Parathyroid adenoma (tissue), 2 donors: Measurements from ENCODE around the gene CD300C.

Source experiments
- H2AFZ ChIP-seq: fragments of 300-600 bp; sonication (generic); one replicate; pipeline ENCODE4 v1.7.0; 2017; ENCODE audit warnings: antibody characterized with exemption, mild to moderate bottlenecking
- H3K27ac ChIP-seq: fragments of 300-600 bp; sonication (generic); one replicate; pipeline ENCODE4 v1.7.0; 2017
- H3K27me3 ChIP-seq: fragments of 300-600 bp; sonication (generic); one replicate; pipeline ENCODE4 v1.7.0; 2017; ENCODE audit warnings: low read length; ENCODE audit not compliant: control insufficient read depth, insufficient read depth
- H3K36me3 ChIP-seq: fragments of 300-600 bp; sonication (generic); one replicate; pipeline ENCODE4 v1.7.0; 2017; ENCODE audit warnings: low read length; ENCODE audit not compliant: control insufficient read depth, insufficient read depth
- H3K4me1 ChIP-seq: fragments of 300-600 bp; sonication (generic); one replicate; pipeline ENCODE4 v1.7.0; 2017; ENCODE audit warnings: control low read depth
- H3K4me2 ChIP-seq: fragments of 300-600 bp; sonication (generic); one replicate; pipeline ENCODE4 v1.7.0; 2017; ENCODE audit warnings: low read length
- H3K4me3 ChIP-seq: fragments of 300-600 bp; sonication (generic); one replicate; pipeline ENCODE4 v1.7.0; 2017; ENCODE audit warnings: low read depth, low read length
- H3K79me2 ChIP-seq: fragments of 300-600 bp; sonication (generic); one replicate; pipeline ENCODE4 v1.7.0; 2017; ENCODE audit warnings: control low read depth
- H3K9ac ChIP-seq: fragments of 300-600 bp; sonication (generic); one replicate; pipeline ENCODE4 v1.7.0; 2017; ENCODE audit warnings: mild to moderate bottlenecking
- H3K9me3 ChIP-seq: fragments of 300-600 bp; sonication (generic); one replicate; pipeline ENCODE4 v1.7.0; 2017; ENCODE audit warnings: low read length; ENCODE audit not compliant: control insufficient read depth
- CTCF ChIP-seq: fragments of 300-600 bp; sonication (generic); IDR thresholded peaks from one replicate; pipeline ENCODE4 v1.7.0; 2017; ENCODE audit warnings: antibody characterized with exemption, mild to moderate bottlenecking
- donor health status: primary hyperparathyroidism.

The CD300C gene

DNA sequence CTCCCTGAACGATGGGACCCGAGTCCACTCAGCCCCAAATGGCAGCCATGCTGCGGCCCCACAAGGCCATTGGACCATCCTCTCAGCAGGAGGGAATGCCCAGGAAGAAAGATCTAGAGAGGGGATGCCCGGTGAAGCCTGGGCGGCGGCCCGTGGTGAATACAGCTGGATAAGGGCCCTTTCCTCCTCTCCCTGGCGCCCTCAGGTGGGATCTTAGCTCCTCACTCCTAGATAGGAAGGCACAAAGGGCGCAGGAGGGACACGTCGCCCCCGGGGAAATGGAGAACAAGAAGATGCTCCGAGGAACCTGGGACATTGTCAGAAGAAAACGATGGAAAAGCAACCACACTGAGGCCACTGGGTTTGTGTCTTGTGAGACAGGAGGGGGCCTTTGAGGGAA is 2.5 kb downstream of the CD300C start:
- no peak overlapping the region for H3K27ac ChIP-seq
- no peaks in the 10 kb centered on the region for H3K27me3 ChIP-seq
- H3K79me2 ChIP-seq: no peaks in the 10 kb centered on the region
- no peaks in the 10 kb centered on the region for H3K4me1 ChIP-seq
- no peaks in the 10 kb centered on the region for H3K9me3 ChIP-seq
- no peak overlapping the region for H3K4me3 ChIP-seq
- no peak overlapping the region for H2AFZ ChIP-seq
- H3K4me2 ChIP-seq: no peak overlapping the region
- TF ChIP-seq CTCF: no peak
- H3K9ac ChIP-seq: no peak overlapping the region
- H3K36me3 ChIP-seq: no peaks in the 10 kb centered on the region

DNA sequence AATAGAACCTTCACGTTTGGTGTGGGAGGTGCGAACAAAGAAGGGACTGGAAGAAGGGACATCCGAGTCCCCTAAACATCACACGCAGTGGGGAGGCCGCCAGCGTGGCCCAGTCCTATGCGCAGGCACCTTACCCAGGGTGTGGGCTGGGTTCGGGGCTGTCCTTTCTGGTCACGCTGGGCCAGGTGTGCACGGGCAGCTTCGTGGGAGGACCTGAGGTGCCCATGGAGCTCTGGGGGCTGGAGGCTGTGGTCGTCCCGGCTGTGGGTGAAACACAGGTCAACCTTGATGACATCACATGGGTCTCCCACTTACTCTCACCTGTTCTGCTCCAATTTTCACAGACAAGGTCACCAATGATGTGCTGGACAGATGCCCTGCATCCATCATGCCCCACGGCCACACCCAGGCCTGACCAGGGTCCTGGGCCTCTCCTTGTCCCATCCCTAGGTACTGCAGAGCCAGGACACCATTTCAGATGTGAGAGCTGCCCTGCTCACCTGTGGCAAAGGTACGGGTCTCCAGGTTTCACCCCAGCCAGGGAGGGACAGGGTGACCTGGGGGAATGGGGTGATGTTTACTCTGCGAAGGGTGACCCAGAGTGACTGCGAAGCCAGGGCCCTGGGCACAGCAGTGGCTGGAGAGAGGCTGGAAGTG is 3.1 kb downstream of the CD300C start:
- no peaks in the 10 kb centered on the region for H3K4me1 ChIP-seq
- H3K9ac ChIP-seq: no peak overlapping the region
- no peaks in the 10 kb centered on the region for H3K36me3 ChIP-seq
- no peaks in the 10 kb centered on the region for H3K79me2 ChIP-seq
- H3K27me3 ChIP-seq: no peaks in the 10 kb centered on the region
- H3K4me2 ChIP-seq: no peak overlapping the region
- no peak overlapping the region for H3K27ac ChIP-seq
- H3K9me3 ChIP-seq: no peaks in the 10 kb centered on the region
- H3K4me3 ChIP-seq: no peak overlapping the region
- no peak overlapping the region for H2AFZ ChIP-seq
- TF ChIP-seq CTCF: no peak

DNA sequence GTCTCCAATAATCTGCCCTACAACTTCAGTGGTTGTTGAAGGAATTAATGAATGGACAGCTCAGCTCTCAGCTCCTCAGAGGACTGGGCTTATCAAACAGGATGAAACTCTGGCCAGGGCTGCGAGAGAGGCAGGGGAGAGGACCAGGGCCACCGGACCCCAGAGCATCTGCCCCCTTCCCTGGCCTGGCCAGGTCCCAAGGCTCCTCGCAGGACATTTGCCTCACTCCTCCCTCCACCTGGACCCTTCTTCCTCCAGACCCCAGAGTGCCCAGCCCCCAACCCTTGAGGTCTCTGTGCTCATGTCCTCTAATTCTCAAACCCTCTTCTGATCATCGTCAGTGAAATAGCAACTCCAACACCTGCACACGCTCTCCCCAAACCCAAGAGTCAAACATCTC is 3.7 kb downstream of the CD300C start:
- H3K9ac ChIP-seq: no peak overlapping the region
- no peaks in the 10 kb centered on the region for H3K27me3 ChIP-seq
- no peaks in the 10 kb centered on the region for H3K36me3 ChIP-seq
- no peak overlapping the region for H3K4me2 ChIP-seq
- no peak overlapping the region for H3K27ac ChIP-seq
- H3K4me3 ChIP-seq: no peak overlapping the region
- TF ChIP-seq CTCF: no peak
- H3K9me3 ChIP-seq: no peaks in the 10 kb centered on the region
- H3K4me1 ChIP-seq: no peaks in the 10 kb centered on the region
- no peak overlapping the region for H2AFZ ChIP-seq
- no peaks in the 10 kb centered on the region for H3K79me2 ChIP-seq

GRCh38 chr17:74541176-74542111 is 4.5 kb downstream of the CD300C start:
- Histone ChIP-seq H3K27me3 (no peaks in the 10 kb centered on the region), H3K9me3 (no peaks in the 10 kb centered on the region), H3K4me2 (no peak overlapping the region), H3K79me2 (no peaks in the 10 kb centered on the region), H3K27ac (no peak overlapping the region), H3K36me3 (no peaks in the 10 kb centered on the region), H3K4me3 (no peak overlapping the region), H2AFZ (no peak overlapping the region), H3K4me1 (no peaks in the 10 kb centered on the region), H3K9ac (no peak overlapping the region)
- no peak for TF ChIP-seq CTCF
